OCI-LY1 (cell line): ENCODE data around the gene M1AP.

Experiments
- H2AFZ ChIP-seq: fragments of 200-600 bp; sonication (generic), shearing (Covaris generic); 2 replicates; pipeline ENCODE4 v1.6.0; 2014; ENCODE audit warnings: antibody characterized with exemption, mild to moderate bottlenecking, low read length
- H3F3A ChIP-seq: fragments of 200-600 bp; sonication (generic), shearing (Covaris generic); 2 replicates; pipeline ENCODE4 v1.6.0; 2014; ENCODE audit warnings: mild to moderate bottlenecking, antibody characterized with exemption, low read length, moderate library complexity; ENCODE audit not compliant: insufficient read depth
- H3K27ac ChIP-seq: fragments of 200-600 bp; sonication (generic); 2 replicates; pipeline ENCODE4 v1.5.1; 2014; ENCODE audit warnings: low read length, mixed run types, mild to moderate bottlenecking, low read depth; ENCODE audit not compliant: poor library complexity, severe bottlenecking
- H3K27me3 ChIP-seq: fragments of 200-600 bp; sonication (generic); 2 replicates; pipeline ENCODE4 v1.6.0; 2014; ENCODE audit warnings: antibody characterized with exemption, mild to moderate bottlenecking, low read length, moderate library complexity; ENCODE audit not compliant: insufficient read depth
- H3K36me3 ChIP-seq: fragments of 200-600 bp; sonication (generic); 2 replicates; pipeline ENCODE4 v1.6.1; 2014; ENCODE audit warnings: mild to moderate bottlenecking, antibody characterized with exemption, low read length, moderate library complexity, mixed read lengths; ENCODE audit not compliant: insufficient read depth
- H3K4me1 ChIP-seq: fragments of 200-600 bp; sonication (generic); 2 replicates; pipeline ENCODE4 v1.5.1; 2014; ENCODE audit warnings: mild to moderate bottlenecking, low read length, moderate library complexity; ENCODE audit not compliant: insufficient read depth, severe bottlenecking
- H3K4me2 ChIP-seq: fragments of 200-600 bp; sonication (generic), shearing (Covaris generic); 2 replicates; pipeline ENCODE4 v1.6.1; 2014; ENCODE audit warnings: low read length
- H3K4me3 ChIP-seq: fragments of 200-600 bp; sonication (generic); 2 replicates; pipeline ENCODE4 v1.5.1; 2014; ENCODE audit warnings: low read length, low read depth, mild to moderate bottlenecking, mixed read lengths; ENCODE audit not compliant: poor library complexity, severe bottlenecking
- H3K79me2 ChIP-seq: fragments of 200-600 bp; shearing (Covaris generic); 2 replicates; pipeline ENCODE4 v1.6.1; 2016; ENCODE audit warnings: mixed run types, low read length, mixed read lengths; ENCODE audit not compliant: insufficient read depth
- H3K9ac ChIP-seq: fragments of 200-600 bp; sonication (generic), shearing (Covaris generic); 2 replicates; pipeline ENCODE4 v1.6.1; 2014; ENCODE audit warnings: mild to moderate bottlenecking, low read length, mixed read lengths
- H3K9me2 ChIP-seq: fragments of 200-600 bp; sonication (generic), shearing (Covaris generic); 2 replicates; pipeline ENCODE4 v1.6.1; 2014; ENCODE audit warnings: low read depth, mild to moderate bottlenecking, low read length, mixed read lengths
- H3K9me3 ChIP-seq: fragments of 200-600 bp; shearing (Covaris generic); 2 replicates; pipeline ENCODE4 v1.6.1; 2014; ENCODE audit warnings: low read length, mixed read lengths
- H4K20me1 ChIP-seq: fragments of 200-600 bp; sonication (generic), shearing (Covaris generic); 2 replicates; pipeline ENCODE4 v1.6.0; 2016; ENCODE audit warnings: mild to moderate bottlenecking, low read length; ENCODE audit not compliant: insufficient read depth
- EZH2 ChIP-seq: fragments of 200-600 bp; sonication (generic), shearing (Covaris generic); IDR thresholded peaks from 2 replicates; pipeline ENCODE4 v1.8.0; 2017; ENCODE audit warnings: borderline replicate concordance, mixed run types, mild to moderate bottlenecking, antibody characterized with exemption, low read length, moderate library complexity, mixed read lengths
- TF ChIP-seq, protein P1 (sequence below): fragments of 200-600 bp; sonication (generic), shearing (Covaris generic); IDR thresholded peaks from 2 replicates; pipeline ENCODE4 v1.5.1; 2017; ENCODE audit warnings: mild to moderate bottlenecking, antibody characterized with exemption, low read length, moderate library complexity, mixed read lengths

Gene M1AP

DNA sequence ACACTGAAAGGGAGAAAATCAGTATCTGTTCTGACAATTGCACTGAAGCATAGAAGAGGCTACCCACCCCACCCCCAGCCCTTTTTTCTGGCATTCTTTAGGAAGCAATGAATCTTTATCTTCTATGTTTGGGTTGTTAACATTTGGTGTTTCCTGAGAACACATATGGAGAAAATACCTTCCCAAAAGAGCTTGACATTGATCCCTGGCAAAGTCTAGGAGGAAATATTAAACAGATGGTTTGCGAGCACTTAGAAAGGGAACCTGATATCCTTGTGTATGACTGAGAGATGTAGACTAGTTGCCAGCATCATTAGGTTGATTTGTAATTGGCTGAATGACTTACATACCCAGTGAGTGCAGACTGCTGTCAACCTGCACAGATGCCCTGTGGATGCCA, 50.7 kb downstream of the M1AP start:
- no peak overlapping the region for H3K9ac ChIP-seq
- no peaks in the 10 kb centered on the region for H3K36me3 ChIP-seq
- no peaks in the 10 kb centered on the region; the same call in 1 of the 2 replicates for H3K27me3 ChIP-seq
- H3F3A ChIP-seq: no peaks in the 10 kb centered on the region
- no peak overlapping the region for H3K27ac ChIP-seq
- H4K20me1 ChIP-seq: no peaks in the 10 kb centered on the region
- H3K4me1 ChIP-seq: no peaks in the 10 kb centered on the region
- H3K9me2 ChIP-seq: no peaks in the 10 kb centered on the region
- H3K4me3 ChIP-seq: no peak overlapping the region
- no peak overlapping the region for H3K4me2 ChIP-seq
- no peaks in the 10 kb centered on the region for H3K9me3 ChIP-seq
- H2AFZ ChIP-seq: no peak overlapping the region
- no peaks in the 10 kb centered on the region for H3K79me2 ChIP-seq
- TF ChIP-seq, protein P1, sequence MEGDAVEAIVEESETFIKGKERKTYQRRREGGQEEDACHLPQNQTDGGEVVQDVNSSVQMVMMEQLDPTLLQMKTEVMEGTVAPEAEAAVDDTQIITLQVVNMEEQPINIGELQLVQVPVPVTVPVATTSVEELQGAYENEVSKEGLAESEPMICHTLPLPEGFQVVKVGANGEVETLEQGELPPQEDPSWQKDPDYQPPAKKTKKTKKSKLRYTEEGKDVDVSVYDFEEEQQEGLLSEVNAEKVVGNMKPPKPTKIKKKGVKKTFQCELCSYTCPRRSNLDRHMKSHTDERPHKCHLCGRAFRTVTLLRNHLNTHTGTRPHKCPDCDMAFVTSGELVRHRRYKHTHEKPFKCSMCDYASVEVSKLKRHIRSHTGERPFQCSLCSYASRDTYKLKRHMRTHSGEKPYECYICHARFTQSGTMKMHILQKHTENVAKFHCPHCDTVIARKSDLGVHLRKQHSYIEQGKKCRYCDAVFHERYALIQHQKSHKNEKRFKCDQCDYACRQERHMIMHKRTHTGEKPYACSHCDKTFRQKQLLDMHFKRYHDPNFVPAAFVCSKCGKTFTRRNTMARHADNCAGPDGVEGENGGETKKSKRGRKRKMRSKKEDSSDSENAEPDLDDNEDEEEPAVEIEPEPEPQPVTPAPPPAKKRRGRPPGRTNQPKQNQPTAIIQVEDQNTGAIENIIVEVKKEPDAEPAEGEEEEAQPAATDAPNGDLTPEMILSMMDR: no peak
- no peak for TF ChIP-seq EZH2

DNA sequence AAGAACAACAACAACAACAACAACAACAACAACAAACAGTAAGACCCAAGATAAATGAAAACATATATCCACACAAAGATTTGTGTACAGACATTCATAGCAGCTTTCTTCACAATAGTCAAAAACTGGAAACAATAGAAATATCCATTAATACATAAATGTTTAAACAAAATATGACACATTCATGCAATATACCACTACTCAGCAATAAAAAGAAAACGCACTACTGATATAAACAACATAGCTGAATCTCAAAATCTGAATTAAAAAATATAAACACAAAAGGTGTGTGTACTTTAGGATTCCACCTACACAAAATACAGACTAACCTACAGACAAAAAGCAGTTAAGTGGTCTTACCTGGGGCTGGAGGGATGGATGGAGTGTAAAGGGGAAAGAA, 51.5 kb downstream of the M1AP start:
- no peak for TF ChIP-seq EZH2
- TF ChIP-seq, protein P1: no peak
- H3K36me3 ChIP-seq: no peaks in the 10 kb centered on the region
- H3K27ac ChIP-seq: no peak overlapping the region

DNA sequence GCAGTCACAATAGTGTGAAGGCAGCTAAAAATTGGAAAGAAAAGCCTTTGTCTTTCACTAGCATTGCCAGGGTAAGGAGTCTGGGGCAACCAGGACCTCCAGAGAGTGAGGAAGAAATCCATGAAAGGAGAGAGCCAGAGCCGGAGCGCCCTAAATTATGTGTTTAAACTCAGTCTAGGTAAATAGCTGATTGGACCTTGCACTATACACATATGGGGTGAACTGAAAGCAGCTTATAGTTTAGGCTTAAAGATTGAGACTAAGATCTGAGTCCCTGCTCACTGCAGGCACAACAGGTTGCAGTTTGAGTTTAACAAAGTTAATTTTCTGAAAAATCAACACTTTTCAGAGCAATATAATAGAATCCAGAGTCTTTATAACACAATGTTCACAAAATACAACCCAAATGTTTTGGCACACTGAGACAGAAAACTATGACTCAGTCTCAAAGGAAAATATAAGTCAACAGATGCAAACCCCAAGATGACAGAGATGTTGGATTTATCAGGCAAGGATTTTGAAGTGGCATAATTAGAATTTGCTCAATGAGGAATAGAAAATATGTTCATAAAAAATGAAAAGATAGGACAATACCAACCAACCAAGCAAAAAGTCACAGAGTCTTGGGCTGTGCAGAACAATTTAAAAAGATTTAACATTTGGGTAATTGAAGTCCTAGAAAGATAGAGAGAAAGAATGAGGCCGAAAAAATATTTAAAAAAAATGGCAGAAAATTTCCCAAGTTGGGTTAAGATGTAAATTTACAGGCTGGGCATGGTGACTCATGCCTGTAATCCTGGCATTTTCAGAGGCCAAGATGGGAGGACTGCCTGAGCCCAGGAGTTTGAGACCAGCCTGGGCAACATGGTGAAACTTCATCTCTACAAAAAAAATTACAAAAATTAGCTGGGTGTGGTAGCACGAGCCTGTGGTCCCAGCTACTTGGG, 54.0 kb downstream of the M1AP start:
- no peaks in the 10 kb centered on the region for H3K9me3 ChIP-seq
- no peaks in the 10 kb centered on the region for H4K20me1 ChIP-seq
- no peaks in the 10 kb centered on the region for H3K4me1 ChIP-seq
- H3K79me2 ChIP-seq: no peaks in the 10 kb centered on the region
- no peak overlapping the region for H2AFZ ChIP-seq
- no peaks in the 10 kb centered on the region for H3K36me3 ChIP-seq
- H3K9me2 ChIP-seq: no peaks in the 10 kb centered on the region
- no peak overlapping the region for H3K4me2 ChIP-seq
- no peaks in the 10 kb centered on the region; the same call in 1 of the 2 replicates for H3K27me3 ChIP-seq
- TF ChIP-seq EZH2: no peak
- TF ChIP-seq, protein P1: no peak
- no peak overlapping the region for H3K27ac ChIP-seq
- no peak overlapping the region for H3K4me3 ChIP-seq
- no peaks in the 10 kb centered on the region for H3F3A ChIP-seq
- H3K9ac ChIP-seq: no peak overlapping the region

More for the DNA sequence above, 51.5 kb downstream of the M1AP start:
- Histone ChIP-seq H3K9me2 (no peaks in the 10 kb centered on the region), H3K4me2 (no peak overlapping the region), H3F3A (no peaks in the 10 kb centered on the region), H3K9me3 (no peaks in the 10 kb centered on the region), H4K20me1 (no peaks in the 10 kb centered on the region), H3K4me1 (no peaks in the 10 kb centered on the region), H3K79me2 (no peaks in the 10 kb centered on the region), H3K27me3 (no peaks in the 10 kb centered on the region; the same call in 1 of the 2 replicates), H3K4me3 (no peak overlapping the region), H2AFZ (no peak overlapping the region), H3K9ac (no peak overlapping the region)
